ENCODE results near the gene PCDHGA10.
"Not testable (repeated sequence)": the region's sequence is repeated elsewhere in the genome, so short reads cannot be mapped to it uniquely, and the experiment has no call there.

Gene PCDHGA10

DNA sequence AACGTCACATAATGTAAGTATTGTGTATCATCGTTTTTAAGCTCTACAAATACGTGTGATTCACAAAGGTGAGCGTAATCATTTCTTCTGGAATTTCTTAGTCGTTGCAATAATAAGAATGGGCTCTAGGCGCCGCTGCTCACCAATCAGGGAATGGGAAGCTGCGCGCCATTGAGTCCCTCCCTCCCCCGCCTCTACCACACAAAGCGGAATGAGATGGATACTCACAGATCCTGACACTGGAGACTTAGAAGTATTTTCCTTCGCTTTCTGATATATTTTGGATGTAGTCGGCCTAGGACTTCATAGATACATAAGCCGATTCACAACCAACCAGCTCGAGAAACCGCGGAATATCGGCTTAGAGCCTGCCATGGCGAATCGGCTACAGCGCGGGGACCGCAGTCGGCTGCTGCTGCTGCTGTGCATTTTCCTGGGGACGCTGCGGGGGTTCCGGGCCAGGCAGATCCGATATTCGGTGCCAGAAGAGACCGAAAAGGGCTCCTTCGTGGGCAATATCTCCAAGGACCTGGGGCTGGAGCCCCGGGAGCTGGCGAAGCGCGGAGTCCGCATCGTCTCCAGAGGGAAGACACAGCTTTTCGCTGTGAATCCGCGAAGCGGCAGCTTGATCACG lies 8.2 kb downstream of the PCDHGA10 start, which contains the start of gene PCDHGA11:
Gene PCDHGA11, plus strand, starts transcription at position 197 of the 634 bp plus-strand sequence. Its CDS starts 177 bp downstream, at position 374.
- DNase-seq (ENCODE audit: low read depth): no peak

DNA sequence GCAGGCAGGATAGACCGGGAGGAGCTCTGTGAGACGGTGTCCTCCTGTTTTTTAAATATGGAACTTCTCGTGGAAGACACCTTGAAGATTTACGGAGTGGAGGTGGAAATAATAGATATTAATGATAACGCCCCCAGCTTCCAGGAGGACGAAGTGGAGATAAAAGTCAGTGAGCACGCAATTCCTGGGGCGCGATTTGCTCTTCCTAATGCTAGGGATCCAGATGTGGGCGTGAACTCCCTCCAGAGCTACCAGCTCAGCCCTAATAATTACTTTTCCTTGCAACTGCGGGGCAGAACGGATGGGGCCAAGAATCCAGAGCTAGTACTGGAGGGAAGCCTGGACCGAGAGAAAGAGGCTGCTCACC lies 8.7 kb downstream of the PCDHGA10 start:
- DNase-seq (ENCODE audit: low read depth): no peak

DNA sequence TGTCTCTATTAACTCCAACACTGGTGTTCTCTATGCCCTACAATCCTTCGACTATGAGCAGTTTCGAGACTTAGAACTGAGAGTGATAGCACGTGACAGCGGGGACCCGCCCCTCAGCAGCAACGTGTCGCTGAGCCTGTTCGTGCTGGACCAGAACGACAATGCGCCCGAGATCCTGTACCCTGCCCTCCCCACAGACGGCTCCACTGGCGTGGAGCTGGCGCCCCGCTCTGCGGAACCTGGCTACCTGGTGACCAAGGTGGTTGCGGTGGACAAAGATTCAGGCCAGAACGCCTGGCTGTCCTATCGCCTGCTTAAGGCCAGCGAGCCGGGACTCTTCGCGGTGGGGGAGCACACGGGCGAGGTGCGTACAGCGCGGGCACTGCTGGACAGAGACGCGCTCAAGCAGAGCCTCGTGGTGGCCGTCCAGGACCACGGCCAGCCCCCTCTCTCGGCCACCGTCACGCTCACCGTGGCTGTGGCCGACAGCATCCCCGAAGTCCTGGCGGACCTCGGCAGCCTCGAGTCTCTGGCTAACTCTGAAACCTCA lies 10.0 kb downstream of the PCDHGA10 start:
- DNase-seq (ENCODE audit: low read depth): no peak

DNA sequence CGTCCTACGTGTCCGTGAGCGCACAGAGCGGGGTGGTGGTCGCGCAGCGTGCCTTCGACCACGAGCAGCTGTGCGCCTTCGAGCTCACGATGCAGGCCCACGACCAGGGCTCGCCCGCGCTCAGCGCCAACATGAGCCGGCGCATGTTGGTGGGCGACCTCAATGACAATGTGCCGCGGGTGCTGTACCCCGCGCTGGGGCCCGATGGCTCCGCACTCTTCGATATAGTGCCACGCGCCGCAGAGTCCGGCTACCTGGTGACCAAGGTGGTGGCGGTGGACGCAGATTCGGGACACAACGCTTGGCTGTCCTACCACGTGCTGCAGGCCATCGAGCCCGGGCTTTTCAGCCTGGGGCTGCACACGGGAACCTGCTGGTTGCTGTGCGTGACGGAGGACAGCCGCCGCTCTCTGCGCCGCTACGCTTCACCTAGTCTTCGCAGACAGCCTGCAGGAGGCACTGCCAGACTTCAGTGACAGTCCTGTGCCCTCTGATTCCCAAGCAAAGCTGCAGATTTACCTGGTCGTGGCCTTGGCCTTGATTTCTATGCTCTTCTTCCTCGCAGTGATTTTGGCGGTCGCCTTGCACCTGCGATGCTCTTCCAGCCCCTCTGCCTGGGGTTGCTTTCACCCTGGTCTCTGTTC lies 15.1 kb downstream of the PCDHGA10 start:
- no peak for DNase-seq (ENCODE audit: low read depth)

DNA sequence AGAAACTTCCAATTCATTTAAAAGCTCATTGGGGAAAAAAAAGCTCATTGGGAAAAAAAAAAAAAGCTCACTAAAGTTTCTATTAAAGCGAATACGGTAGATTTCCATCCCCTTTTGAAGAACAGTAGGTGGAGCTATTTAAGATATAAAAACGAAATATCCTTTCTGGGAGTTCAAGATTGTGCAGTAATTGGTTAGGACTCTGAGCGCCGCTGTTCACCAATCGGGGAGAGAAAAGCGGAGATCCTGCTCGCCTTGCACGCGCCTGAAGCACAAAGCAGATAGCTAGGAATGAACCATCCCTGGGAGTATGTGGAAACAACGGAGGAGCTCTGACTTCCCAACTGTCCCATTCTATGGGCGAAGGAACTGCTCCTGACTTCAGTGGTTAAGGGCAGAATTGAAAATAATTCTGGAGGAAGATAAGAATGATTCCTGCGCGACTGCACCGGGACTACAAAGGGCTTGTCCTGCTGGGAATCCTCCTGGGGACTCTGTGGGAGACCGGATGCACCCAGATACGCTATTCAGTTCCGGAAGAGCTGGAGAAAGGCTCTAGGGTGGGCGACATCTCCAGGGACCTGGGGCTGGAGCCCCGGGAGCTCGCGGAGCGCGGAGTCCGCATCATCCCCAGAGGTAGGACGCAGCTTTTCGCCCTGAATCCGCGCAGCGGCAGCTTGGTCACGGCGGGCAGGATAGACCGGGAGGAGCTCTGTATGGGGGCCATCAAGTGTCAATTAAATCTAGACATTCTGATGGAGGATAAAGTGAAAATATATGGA lies 17.7 kb downstream of the PCDHGA10 start, which contains the start of gene PCDHGA12:
Gene PCDHGA12, plus strand, starts transcription at position 176 of the 782 bp plus-strand sequence. Its CDS starts 253 bp downstream, at position 429.
- no peak for DNase-seq (ENCODE audit: low read depth)

DNA sequence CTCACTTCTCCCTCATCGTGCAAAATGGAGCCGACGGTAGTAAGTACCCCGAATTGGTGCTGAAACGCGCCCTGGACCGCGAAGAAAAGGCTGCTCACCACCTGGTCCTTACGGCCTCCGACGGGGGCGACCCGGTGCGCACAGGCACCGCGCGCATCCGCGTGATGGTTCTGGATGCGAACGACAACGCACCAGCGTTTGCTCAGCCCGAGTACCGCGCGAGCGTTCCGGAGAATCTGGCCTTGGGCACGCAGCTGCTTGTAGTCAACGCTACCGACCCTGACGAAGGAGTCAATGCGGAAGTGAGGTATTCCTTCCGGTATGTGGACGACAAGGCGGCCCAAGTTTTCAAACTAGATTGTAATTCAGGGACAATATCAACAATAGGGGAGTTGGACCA lies 18.5 kb downstream of the PCDHGA10 start:
- no peak for DNase-seq (ENCODE audit: low read depth)

DNA sequence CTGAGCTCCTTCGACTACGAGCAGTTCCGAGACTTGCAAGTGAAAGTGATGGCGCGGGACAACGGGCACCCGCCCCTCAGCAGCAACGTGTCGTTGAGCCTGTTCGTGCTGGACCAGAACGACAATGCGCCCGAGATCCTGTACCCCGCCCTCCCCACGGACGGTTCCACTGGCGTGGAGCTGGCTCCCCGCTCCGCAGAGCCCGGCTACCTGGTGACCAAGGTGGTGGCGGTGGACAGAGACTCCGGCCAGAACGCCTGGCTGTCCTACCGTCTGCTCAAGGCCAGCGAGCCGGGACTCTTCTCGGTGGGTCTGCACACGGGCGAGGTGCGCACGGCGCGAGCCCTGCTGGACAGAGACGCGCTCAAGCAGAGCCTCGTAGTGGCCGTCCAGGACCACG lies 19.5 kb downstream of the PCDHGA10 start:
- not testable (repeated sequence) for DNase-seq (ENCODE audit: low read depth)

DNA sequence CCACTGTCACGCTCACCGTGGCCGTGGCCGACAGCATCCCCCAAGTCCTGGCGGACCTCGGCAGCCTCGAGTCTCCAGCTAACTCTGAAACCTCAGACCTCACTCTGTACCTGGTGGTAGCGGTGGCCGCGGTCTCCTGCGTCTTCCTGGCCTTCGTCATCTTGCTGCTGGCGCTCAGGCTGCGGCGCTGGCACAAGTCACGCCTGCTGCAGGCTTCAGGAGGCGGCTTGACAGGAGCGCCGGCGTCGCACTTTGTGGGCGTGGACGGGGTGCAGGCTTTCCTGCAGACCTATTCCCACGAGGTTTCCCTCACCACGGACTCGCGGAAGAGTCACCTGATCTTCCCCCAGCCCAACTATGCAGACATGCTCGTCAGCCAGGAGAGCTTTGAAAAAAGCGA lies 19.9 kb downstream of the PCDHGA10 start:
- not testable (repeated sequence) for DNase-seq (ENCODE audit: low read depth)

DNA sequence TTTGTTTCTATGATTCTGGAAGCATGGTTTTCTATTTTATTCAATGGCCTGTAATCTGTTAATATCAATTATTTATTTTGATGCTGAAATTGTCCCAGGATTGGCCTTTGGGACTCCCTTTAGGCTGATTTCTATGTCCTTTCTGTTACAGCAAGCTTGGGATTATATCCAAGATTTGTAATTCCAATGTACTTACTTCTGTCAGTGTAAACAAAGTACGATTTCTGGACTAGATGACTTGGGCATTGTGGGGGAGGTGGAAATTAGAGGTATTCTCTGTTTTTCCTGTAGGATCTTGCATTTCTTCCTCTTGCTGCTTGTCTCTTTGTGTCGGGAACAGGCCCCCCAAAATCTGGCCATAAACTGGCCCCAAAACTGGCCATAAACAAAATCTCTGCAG lies 21.2 kb downstream of the PCDHGA10 start:
- no peak for DNase-seq (ENCODE audit: low read depth)

DNA sequence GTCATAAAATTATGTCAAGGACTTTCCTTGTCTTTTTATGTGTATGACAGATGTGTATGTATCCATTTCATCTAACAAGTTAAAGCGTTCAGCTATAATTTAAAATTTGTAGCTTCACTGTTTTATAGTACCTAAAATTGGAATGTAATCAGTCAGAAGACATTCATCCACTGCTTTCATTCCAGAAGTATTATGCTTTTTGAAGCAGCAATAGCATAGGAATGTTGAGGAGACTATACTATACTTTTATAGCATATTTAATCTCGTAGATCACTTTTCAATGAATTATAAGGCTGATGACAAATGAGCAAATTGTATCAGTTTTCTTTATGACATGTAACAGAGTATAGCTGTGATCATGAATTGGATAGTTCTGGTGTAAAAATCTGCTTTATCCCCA lies 24.4 kb downstream of the PCDHGA10 start:
- no peak for DNase-seq (ENCODE audit: low read depth)

DNA sequence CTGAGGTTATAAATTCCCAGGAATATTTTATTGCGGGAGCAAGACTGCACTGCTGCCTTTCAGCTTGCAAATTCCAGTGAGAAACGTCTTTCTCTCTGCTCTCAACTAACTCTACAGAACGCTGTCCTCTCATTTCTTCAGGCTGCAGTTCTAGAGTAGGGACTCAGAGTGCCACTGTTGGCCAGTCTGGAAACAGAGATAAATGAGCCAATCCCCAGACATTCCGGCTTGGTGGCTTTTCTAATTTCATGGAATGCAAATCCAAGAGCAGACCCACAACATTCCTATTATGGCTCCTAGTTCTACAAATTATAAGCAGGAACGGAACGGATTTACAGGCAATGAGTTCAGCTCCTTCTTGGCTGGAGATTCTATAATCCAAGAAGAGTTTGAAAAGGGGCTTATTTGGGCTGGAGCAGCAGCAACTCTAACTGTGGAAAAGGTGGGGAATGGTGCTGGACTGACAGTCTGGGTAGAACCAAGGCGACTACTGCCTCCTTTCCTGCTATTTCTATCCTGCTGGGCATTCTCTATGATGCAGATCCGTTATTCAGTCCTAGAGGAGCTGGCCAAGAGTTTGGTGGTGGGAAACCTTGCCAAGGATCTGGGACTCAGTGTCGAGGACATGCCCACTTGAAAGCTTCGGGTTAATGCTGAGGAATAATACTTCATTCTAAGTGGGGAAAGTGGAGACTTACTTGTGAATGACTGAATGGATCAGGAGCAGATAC lies 26.8 kb downstream of the PCDHGA10 start:
- no peak for DNase-seq (ENCODE audit: low read depth)

DNA sequence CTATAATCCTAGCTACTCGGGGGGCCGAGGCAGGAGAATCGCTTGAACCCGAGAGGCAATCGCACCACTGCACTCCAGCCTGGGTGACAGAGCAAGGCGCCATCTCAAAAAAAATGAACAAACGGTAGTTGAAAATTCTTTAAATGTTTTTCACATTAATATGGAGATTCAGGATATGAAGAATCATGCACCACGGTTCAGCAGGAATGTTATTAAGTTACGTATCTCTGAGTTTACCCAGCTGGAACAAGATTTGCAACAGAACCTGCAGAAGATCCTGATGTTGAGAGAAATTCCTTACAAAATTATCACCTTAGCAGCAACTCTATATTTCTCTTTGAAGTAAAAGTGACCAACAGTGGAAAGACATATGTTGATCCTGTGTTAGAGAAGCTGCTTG lies 27.6 kb downstream of the PCDHGA10 start:
- DNase-seq (ENCODE audit: low read depth): no peak

DNA sequence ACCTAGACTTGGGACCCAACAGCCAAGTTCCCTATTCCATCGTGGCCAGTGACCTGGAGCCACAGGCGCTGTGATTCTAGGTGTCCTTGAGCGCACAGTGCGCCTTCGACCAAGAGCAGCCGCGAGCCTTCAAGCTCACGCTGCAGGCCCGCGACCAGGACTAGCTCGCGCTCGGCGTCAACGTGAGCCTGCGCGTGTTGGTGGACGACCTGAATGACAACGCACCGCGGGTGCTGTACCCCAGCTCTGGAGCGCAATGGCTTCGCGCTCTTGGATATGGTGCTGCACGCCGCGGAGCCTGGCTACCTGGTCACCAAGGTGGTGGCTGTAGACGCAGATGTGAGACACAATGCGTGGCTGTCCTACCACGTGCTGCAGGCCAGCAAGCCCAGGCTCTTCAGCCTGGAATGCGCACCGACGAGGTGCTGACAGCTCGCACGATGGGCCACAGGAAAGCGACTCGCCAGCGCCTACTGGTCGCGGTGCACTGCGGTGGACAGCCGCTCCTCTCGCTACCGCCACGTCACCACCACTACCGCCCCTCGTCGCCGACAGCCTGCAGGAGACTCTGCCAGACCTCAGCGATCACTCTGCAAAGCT lies 28.9 kb downstream of the PCDHGA10 start:
- DNase-seq (ENCODE audit: low read depth): no peak

DNA sequence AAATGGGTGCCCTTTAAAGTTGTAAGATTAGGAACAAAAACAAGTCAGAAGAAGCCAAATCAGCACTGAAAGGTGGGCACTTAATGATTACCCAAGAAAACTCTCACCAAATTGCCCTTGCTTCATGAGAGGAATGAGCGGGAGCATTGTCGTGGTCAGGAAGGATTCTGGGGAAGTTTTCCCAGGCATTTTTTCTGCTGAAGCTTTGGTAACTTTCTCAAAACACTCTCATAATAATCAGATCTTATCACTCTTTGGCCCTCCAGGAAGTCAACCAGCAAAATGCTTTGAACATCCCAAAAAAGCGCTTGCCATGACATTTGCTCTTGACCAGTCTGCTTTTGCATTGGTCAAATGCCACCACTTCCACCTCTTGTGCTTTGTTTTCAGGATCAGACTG lies 52.6 kb downstream of the PCDHGA10 start:
- no peak for DNase-seq (ENCODE audit: low read depth)

Data from stimulated activated CD8-positive, alpha-beta memory T cell treated with anti-CD3 and anti-CD28 coated beads, Interleukin-4, amount 100 ng/mL, for 24 hours (primary cell).